Measurements from ENCODE around the gene TRMT2A. TPM values are rescaled to one million over a fixed set of nuclear protein-coding genes. Genes with fewer than 3 reads are reported as not detected.

TRMT2A gene
- total RNA-seq, 1 donor from 2014 or later: 21.9 TPM

- DNase-seq (no peak), ATAC-seq (ENCODE audit: poor library complexity) (no peak)
- intact Hi-C loops (cut with DNase I): no loop called here
Measured at GRCh38 chr22:20126284-20127029, 9.4 kb upstream of the TRMT2A start.

GRCh38 chr22:20125201-20126174 lies 8.5 kb upstream of the TRMT2A start:
- intact Hi-C loops (cut with DNase I): no loop called here

GRCh38 chr22:20124083-20124787 lies 7.2 kb upstream of the TRMT2A start:
- no peak for DNase-seq
- intact Hi-C loops (cut with DNase I): no loop called here
- no peak for ATAC-seq (ENCODE audit: poor library complexity)

More at GRCh38 chr22:20125201-20126174, 8.5 kb upstream of the TRMT2A start:
- ATAC-seq (ENCODE audit: poor library complexity) (no peak), DNase-seq (no peak)

GRCh38 chr22:20123366-20124082 lies 6.5 kb upstream of the TRMT2A start:
- intact Hi-C loops (cut with DNase I): no loop called here
- ATAC-seq (ENCODE audit: poor library complexity): no peak
- DNase-seq: no peak

- no peak for ATAC-seq (ENCODE audit: poor library complexity)
- DNase-seq: no peak
- intact Hi-C loops (cut with DNase I): no loop called here
Measured at GRCh38 chr22:20121856-20122415, 4.9 kb upstream of the TRMT2A start.

- intact Hi-C loops (cut with DNase I): loop anchor here (10.0 kb wide), 1 partner anchor 144 kb away; no protein-coding TSS in a partner anchor
- ATAC-seq (ENCODE audit: poor library complexity) (no peak), DNase-seq (peak; percentile 16)
Measured at GRCh38 chr22:20118300-20119020, 1.4 kb upstream of the TRMT2A start.

- intact Hi-C loops (cut with DNase I): loop anchor here (10.0 kb wide), 1 partner anchor 143 kb away; no protein-coding TSS in a partner anchor
- ATAC-seq (ENCODE audit: poor library complexity): no peak
Measured at GRCh38 chr22:20117633-20118299, 740 bp upstream of the TRMT2A start.

GRCh38 chr22:20116376-20116950 lies 563 bp downstream of the TRMT2A start:
- ATAC-seq (ENCODE audit: poor library complexity): peak; percentile 3
- intact Hi-C loops (cut with DNase I): loop anchor here (10.0 kb wide), 1 partner anchor 142 kb away; no protein-coding TSS in a partner anchor
- DNase-seq: peak; percentile 58

More at GRCh38 chr22:20117633-20118299, 740 bp upstream of the TRMT2A start:
- peak; percentile 46 for DNase-seq

GRCh38 chr22:20115691-20116375 lies 1.2 kb downstream of the TRMT2A start, which contains the start of gene RANBP1:
TSS of gene RANBP1 (plus strand) at chr22:20116104. CDS start at chr22:20116185, 81 bp downstream.
- intact Hi-C loops (cut with DNase I): loop anchor here (10.0 kb wide), 1 partner anchor 141 kb away; no protein-coding TSS in a partner anchor
- DNase-seq: peak; percentile 46
- ATAC-seq (ENCODE audit: poor library complexity): no peak

- no peak for ATAC-seq (ENCODE audit: poor library complexity)
- intact Hi-C loops (cut with DNase I): loop anchor here (10.0 kb wide), 1 partner anchor 140 kb away; no protein-coding TSS in a partner anchor
- peak; percentile 39 for DNase-seq
Measured at GRCh38 chr22:20114506-20115475, 2.2 kb downstream of the TRMT2A start.

- DNase-seq: peak; percentile 36
- ATAC-seq (ENCODE audit: poor library complexity): no peak
- intact Hi-C loops (cut with DNase I): loop anchor here (10.0 kb wide), 1 partner anchor 139 kb away; no protein-coding TSS in a partner anchor
Measured at GRCh38 chr22:20113551-20114310, 3.3 kb downstream of the TRMT2A start.

GRCh38 chr22:20112623-20113511 lies 4.2 kb downstream of the TRMT2A start:
- ATAC-seq (ENCODE audit: poor library complexity): no peak
- intact Hi-C loops (cut with DNase I): loop anchor here (10.0 kb wide), 1 partner anchor 138 kb away; no protein-coding TSS in a partner anchor
- no peak for DNase-seq

Data from Right ventricle myocardium superior (tissue), 1 donor.